ENCODE results near the gene SELP. TPM values are rescaled to one million over a fixed set of nuclear protein-coding genes. Genes with fewer than 3 reads are reported as not detected.

SELP gene
- total and polyA plus RNA-seq, 9 of the 15 experiments (the other 6 are each of a cell fraction or from before 2014, with no cell fraction given) = not detected

GRCh38 chr1:169572187-169572586 lies 57.7 kb downstream of the SELP start:
- Histone ChIP-seq H3K9me1 (ENCODE audit: control insufficient read depth, insufficient read depth, low read length) (no peaks in the 10 kb centered on the region), H3K4me3 (no peak overlapping the region), H3K36me3 (ENCODE audit: control insufficient read depth, insufficient read depth, low read length) (no peaks in the 10 kb centered on the region), H3K9me3 (replicated peaks; ENCODE audit: control insufficient read depth, insufficient read depth, low read depth, low read length) (no peaks in the 10 kb centered on the region), H3K27ac (ENCODE audit: extremely low read depth, low read depth, low read length) (no peak overlapping the region), H3K9ac (ENCODE audit: insufficient read depth in 1 of 2, low read depth in 2 of 2, low read length in 2 of 2) (no peak overlapping the region), H3K4me1 (replicated peaks in 1 of 2; ENCODE audit: control insufficient read depth in 2 of 2, insufficient read depth in 2 of 2, low read length in 2 of 2) (no peaks in the 10 kb centered on the region), H3K27me3 (ENCODE audit: control insufficient read depth in 2 of 2, insufficient read depth in 2 of 2, low read length in 2 of 2) (peaks cover 2 to 4% of the 10 kb centered on the region in 2 experiments; a peak in 3 of 5 replicates), H3K4me2 (ENCODE audit: insufficient read depth, low read length) (no peak overlapping the region), H2AFZ (ENCODE audit: low read depth, low read length) (no peak overlapping the region), H3K79me2 (ENCODE audit: control insufficient read depth, insufficient read depth, low read length) (no peaks in the 10 kb centered on the region), H4K20me1 (replicated peaks; ENCODE audit: control insufficient read depth, insufficient read depth, low read length) (no peaks in the 10 kb centered on the region)
- POLR2A ChIA-PET = no interaction called here
- TF ChIP-seq RBM15 (IDR thresholded peaks at IDR 0.05; ENCODE audit: insufficient read depth, low read length) = no peak
- no peak for TF ChIP-seq FOXJ3 (CRISPR knock-in tag; IDR thresholded peaks at IDR 0.05)
- TF ChIP-seq ESRRB (CRISPR knock-in tag; IDR thresholded peaks at IDR 0.05; ENCODE audit: borderline replicate concordance) = no peak
- TF ChIP-seq ZC3H11A (IDR thresholded peaks at IDR 0.05; ENCODE audit: low read depth, low read length) = no peak
- no peak for DNase-seq (ENCODE audit: extremely low read depth in 1 of 4, low spot score in 3 of 4)
- intact Hi-C loops (cut with micrococcal nuclease) (no loop called here), in situ Hi-C loops (cut with MboI) (no loop called here)
- no peak for ATAC-seq
- no TSS peak for BruUV-seq (replicated peaks)
- CTCF ChIA-PET (ENCODE audit: low intra/inter-chr PET ratio) = no interaction called here
- WGBS (ENCODE audit: insufficient coverage, low coverage, missing lambda C conversion rate) = 4% methylated on average over 1 of the region's 1 CpG
- FAIRE-seq = no peak

DNA sequence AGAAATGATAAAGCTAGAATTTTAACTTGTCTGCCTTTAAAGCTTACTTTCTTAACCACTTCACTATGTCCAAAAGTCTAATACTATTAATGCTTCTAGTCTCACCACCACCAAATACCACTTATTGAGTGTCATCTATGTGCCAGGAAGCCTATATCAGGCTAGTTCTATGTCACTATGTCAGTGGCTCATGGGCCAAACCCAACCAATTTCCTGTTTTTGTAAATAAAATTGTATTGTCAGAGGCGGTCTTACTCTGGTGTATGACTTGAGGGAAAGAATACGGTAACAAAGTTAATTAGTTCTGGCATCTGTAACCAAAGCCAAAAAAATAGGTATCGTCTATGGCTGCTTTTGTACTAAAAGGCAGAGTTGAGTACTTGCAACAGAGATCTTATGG lies 58.5 kb downstream of the SELP start:
- no peak overlapping the region for H2AFZ ChIP-seq (ENCODE audit: low read depth, low read length)
- FAIRE-seq (no peak), DNase-seq (ENCODE audit: extremely low read depth in 1 of 4, low spot score in 3 of 4) (no peak), ATAC-seq (no peak)
- H3K79me2 ChIP-seq (ENCODE audit: control insufficient read depth, insufficient read depth, low read length) = no peaks in the 10 kb centered on the region
- H3K4me3 ChIP-seq = no peak overlapping the region
- H3K4me1 ChIP-seq (replicated peaks in 1 of 2; ENCODE audit: control insufficient read depth in 2 of 2, insufficient read depth in 2 of 2, low read length in 2 of 2) = no peaks in the 10 kb centered on the region
- in situ Hi-C loops (cut with MboI) (no loop called here), intact Hi-C loops (cut with micrococcal nuclease) (no loop called here)
- H3K27ac ChIP-seq (ENCODE audit: extremely low read depth, low read depth, low read length) = no peak overlapping the region
- H3K4me2 ChIP-seq (ENCODE audit: insufficient read depth, low read length) = no peak overlapping the region
- no peak for TF ChIP-seq RBM17 (IDR thresholded peaks at IDR 0.05; ENCODE audit: borderline replicate concordance, low read depth, low read length)
- no peak for TF ChIP-seq ZNF512 (tag; IDR thresholded peaks at IDR 0.05)
- TF ChIP-seq PCBP2 (IDR thresholded peaks at IDR 0.05; ENCODE audit: low read depth, low read length, poor library complexity, severe bottlenecking) = no peak
- BruUV-seq (replicated peaks) = no TSS peak
- H3K9ac ChIP-seq (ENCODE audit: insufficient read depth in 1 of 2, low read depth in 2 of 2, low read length in 2 of 2) = no peak overlapping the region
- no peaks in the 10 kb centered on the region for H3K9me3 ChIP-seq (replicated peaks; ENCODE audit: control insufficient read depth, insufficient read depth, low read depth, low read length)
- H3K36me3 ChIP-seq (ENCODE audit: control insufficient read depth, insufficient read depth, low read length) = no peaks in the 10 kb centered on the region
- H4K20me1 ChIP-seq (replicated peaks; ENCODE audit: control insufficient read depth, insufficient read depth, low read length) = no peaks in the 10 kb centered on the region
- CTCF ChIA-PET (ENCODE audit: low intra/inter-chr PET ratio) = no interaction called here
- H3K9me1 ChIP-seq (ENCODE audit: control insufficient read depth, insufficient read depth, low read length) = no peaks in the 10 kb centered on the region
- WGBS (ENCODE audit: insufficient coverage, low coverage, missing lambda C conversion rate) = 0% methylated on average over 3 of the region's 3 CpGs
- H3K27me3 ChIP-seq (ENCODE audit: control insufficient read depth in 2 of 2, insufficient read depth in 2 of 2, low read length in 2 of 2) = peaks cover 1 to 2% of the 10 kb centered on the region in 2 experiments; a peak in 3 of 5 replicates
- POLR2A ChIA-PET = interaction anchor here (0.6 kb wide), 1 partner anchor 215 kb away, joined by 4 read pairs; no protein-coding TSS in a partner anchor

Data from K562 (cell line).